ENCODE results near the gene RASL11B. TPM values are rescaled to one million over a fixed set of nuclear protein-coding genes. Genes with fewer than 3 reads are reported as not detected.

RASL11B gene
- total and polyA plus RNA-seq, 10 of the 15 experiments (the other 5 are each of a cell fraction or from before 2014, with no cell fraction given) = 0.06 to 0.45 (median 0.08) TPM; not detected in 5

DNA sequence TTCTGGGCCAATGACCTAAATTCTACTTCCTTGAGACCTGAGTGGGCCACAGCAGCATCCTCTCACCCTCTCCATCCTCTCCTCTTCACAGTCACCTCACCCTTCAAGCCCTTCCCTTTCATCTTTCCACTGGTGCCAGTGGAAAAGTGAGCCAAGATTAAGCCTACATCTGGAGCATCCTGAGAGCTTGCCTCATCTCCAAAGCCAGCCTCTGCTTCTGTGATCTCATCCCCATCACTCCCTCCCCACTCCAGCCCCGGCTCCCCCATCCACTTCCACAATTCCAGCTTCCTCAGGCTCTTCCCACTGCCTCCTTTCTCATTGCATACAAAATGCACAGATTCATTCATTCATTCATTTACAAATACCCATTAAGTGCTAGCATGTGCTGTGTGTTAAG is 10.1 kb upstream of the RASL11B start:
- SMC1A ChIA-PET (ENCODE audit: uncharacterized antibody, unreplicated experiment) = no interaction called here
- WGBS (ENCODE audit: insufficient coverage, insufficient replicate concordance, low lambda C conversion rate, missing lambda C conversion rate) = 0% methylated on average over 1 of the region's 1 CpG
- no peaks in the 10 kb centered on the region for H3K4me1 ChIP-seq (ENCODE audit: control insufficient read depth, insufficient read depth, low read length)
- no peak for FAIRE-seq
- intact Hi-C loops (cut with micrococcal nuclease; ENCODE audit: unreplicated experiment) (no loop called here), in situ Hi-C loops (cut with MboI) (no loop called here)
- RAD21 ChIA-PET (ENCODE audit: unreplicated experiment) = no interaction called here
- H3K9me3 ChIP-seq (replicated peaks; ENCODE audit: control insufficient read depth, insufficient read depth, low read length) = no peaks in the 10 kb centered on the region
- TF ChIP-seq, protein P1, sequence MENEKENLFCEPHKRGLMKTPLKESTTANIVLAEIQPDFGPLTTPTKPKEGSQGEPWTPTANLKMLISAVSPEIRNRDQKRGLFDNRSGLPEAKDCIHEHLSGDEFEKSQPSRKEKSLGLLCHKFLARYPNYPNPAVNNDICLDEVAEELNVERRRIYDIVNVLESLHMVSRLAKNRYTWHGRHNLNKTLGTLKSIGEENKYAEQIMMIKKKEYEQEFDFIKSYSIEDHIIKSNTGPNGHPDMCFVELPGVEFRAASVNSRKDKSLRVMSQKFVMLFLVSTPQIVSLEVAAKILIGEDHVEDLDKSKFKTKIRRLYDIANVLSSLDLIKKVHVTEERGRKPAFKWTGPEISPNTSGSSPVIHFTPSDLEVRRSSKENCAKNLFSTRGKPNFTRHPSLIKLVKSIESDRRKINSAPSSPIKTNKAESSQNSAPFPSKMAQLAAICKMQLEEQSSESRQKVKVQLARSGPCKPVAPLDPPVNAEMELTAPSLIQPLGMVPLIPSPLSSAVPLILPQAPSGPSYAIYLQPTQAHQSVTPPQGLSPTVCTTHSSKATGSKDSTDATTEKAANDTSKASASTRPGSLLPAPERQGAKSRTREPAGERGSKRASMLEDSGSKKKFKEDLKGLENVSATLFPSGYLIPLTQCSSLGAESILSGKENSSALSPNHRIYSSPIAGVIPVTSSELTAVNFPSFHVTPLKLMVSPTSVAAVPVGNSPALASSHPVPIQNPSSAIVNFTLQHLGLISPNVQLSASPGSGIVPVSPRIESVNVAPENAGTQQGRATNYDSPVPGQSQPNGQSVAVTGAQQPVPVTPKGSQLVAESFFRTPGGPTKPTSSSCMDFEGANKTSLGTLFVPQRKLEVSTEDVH (IDR thresholded peaks at IDR 0.05; ENCODE audit: low read depth, partially characterized antibody) = no peak
- TF ChIP-seq ZNF24 (IDR thresholded peaks at IDR 0.05) (no peak), BHLHE40 (IDR thresholded peaks at IDR 0.05; ENCODE audit: borderline replicate concordance in 1 of 2, low read depth in 2 of 2, low read length in 1 of 2) (no peak), TAF1 (IDR thresholded peaks at IDR 0.05; ENCODE audit: borderline replicate concordance, low read depth, low read length) (no peak), ZZZ3 (IDR thresholded peaks at IDR 0.05; ENCODE audit: control insufficient read depth, insufficient read length, low read depth) (no peak), CREM (IDR thresholded peaks at IDR 0.05; ENCODE audit: low read depth) (no peak)
- TF ChIP-seq, protein P2, sequence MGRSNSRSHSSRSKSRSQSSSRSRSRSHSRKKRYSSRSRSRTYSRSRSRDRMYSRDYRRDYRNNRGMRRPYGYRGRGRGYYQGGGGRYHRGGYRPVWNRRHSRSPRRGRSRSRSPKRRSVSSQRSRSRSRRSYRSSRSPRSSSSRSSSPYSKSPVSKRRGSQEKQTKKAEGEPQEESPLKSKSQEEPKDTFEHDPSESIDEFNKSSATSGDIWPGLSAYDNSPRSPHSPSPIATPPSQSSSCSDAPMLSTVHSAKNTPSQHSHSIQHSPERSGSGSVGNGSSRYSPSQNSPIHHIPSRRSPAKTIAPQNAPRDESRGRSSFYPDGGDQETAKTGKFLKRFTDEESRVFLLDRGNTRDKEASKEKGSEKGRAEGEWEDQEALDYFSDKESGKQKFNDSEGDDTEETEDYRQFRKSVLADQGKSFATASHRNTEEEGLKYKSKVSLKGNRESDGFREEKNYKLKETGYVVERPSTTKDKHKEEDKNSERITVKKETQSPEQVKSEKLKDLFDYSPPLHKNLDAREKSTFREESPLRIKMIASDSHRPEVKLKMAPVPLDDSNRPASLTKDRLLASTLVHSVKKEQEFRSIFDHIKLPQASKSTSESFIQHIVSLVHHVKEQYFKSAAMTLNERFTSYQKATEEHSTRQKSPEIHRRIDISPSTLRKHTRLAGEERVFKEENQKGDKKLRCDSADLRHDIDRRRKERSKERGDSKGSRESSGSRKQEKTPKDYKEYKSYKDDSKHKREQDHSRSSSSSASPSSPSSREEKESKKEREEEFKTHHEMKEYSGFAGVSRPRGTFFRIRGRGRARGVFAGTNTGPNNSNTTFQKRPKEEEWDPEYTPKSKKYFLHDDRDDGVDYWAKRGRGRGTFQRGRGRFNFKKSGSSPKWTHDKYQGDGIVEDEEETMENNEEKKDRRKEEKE (IDR thresholded peaks at IDR 0.05) = no peak
- no peak overlapping the region for H3K27ac ChIP-seq (ENCODE audit: control insufficient read depth, insufficient read depth)
- H2AFZ ChIP-seq (ENCODE audit: control insufficient read depth, low read depth, low read length) = no peak overlapping the region
- POLR2A ChIA-PET = no interaction called here
- H3K79me2 ChIP-seq (ENCODE audit: control insufficient read depth, insufficient read depth, low read length) = no peaks in the 10 kb centered on the region
- no peak for ATAC-seq
- H3K36me3 ChIP-seq (ENCODE audit: control insufficient read depth in 2 of 2, insufficient read depth in 2 of 2, low read length in 1 of 2) = no peaks in the 10 kb centered on the region
- no peak for DNase-seq (ENCODE audit: low read depth, low spot score)
- no TSS peak for BruUV-seq (replicated peaks)
- CTCF ChIA-PET = interaction anchor here (1.3 kb wide), 1 partner anchor 60 kb away, joined by 4 read pairs; no protein-coding TSS in a partner anchor
- H3K4me2 ChIP-seq (ENCODE audit: control insufficient read depth, insufficient read depth) = no peak overlapping the region
- no peak overlapping the region for H3K9ac ChIP-seq (ENCODE audit: control insufficient read depth, insufficient read depth, low read length)
- H3K27me3 ChIP-seq (replicated peaks in 1 of 2; ENCODE audit: control insufficient read depth in 2 of 2, insufficient read depth in 2 of 2, low read length in 1 of 2) = no peaks in the 10 kb centered on the region; a peak in 1 of 4 replicates
- H4K20me1 ChIP-seq (ENCODE audit: control insufficient read depth, insufficient read depth) = no peaks in the 10 kb centered on the region
- no peak overlapping the region for H3K4me3 ChIP-seq
